T-helper 17 cell (primary cell): ENCODE data around the gene PPP5C. TPM values are rescaled to one million over a fixed set of nuclear protein-coding genes. Genes with fewer than 3 reads are reported as not detected.
"Not testable (repeated sequence)": the region's sequence is repeated elsewhere in the genome, so short reads cannot be mapped to it uniquely, and the experiment has no call there.

Experiments
- ATAC-seq: fragments of 150-1000 bp; cut with Tn5 transposase; 2 replicates; pipeline ENCODE4 v1.10.0; 2021; ENCODE audit warnings: mild to moderate bottlenecking, moderate library complexity
- DNase-seq, 3 donors: peaks; one replicate each; pipeline versions ENCODE4 v3.0.0 to v3.0.0-alpha.2; 2020 to 2021
- H3K9me3 ChIP-seq: one replicate; pipeline ENCODE4 v1.7.0; 2013; ENCODE audit warnings: low read length, mild to moderate bottlenecking; ENCODE audit not compliant: control insufficient read depth, poor library complexity, severe bottlenecking
- H3K27ac Mint-ChIP-seq: one replicate; pipeline ENCODE4 v1.8.0; 2022; ENCODE audit warnings: mild to moderate bottlenecking, moderate library complexity, mixed read lengths
- H3K27me3 Mint-ChIP-seq: one replicate; pipeline ENCODE4 v1.8.0; 2022; ENCODE audit warnings: mixed read lengths
- H3K36me3 Mint-ChIP-seq: one replicate; pipeline ENCODE4 v1.8.0; 2022; ENCODE audit warnings: low read depth, mixed read lengths
- H3K4me1 Mint-ChIP-seq: one replicate; pipeline ENCODE4 v1.8.0; 2022; ENCODE audit warnings: mild to moderate bottlenecking, mixed read lengths
- H3K4me3 Mint-ChIP-seq: one replicate; pipeline ENCODE4 v1.8.0; 2022; ENCODE audit warnings: mild to moderate bottlenecking, moderate library complexity, mixed read lengths
- total RNA-seq, 4 donors: library from RNA in 2 of 4; stranded (reverse) in 2 of 4; gene quantifications; one replicate each; pipeline ENCODE4 v1.2.3 and lab custom pipeline; 2022 to 2026

PPP5C gene
- total RNA-seq, 2 donors from 2014 or later, result 34.8 to 42.8 TPM

- H3K36me3 Mint-ChIP-seq, result peaks cover 19% of the 10 kb centered on the region
- H3K9me3 ChIP-seq, result no peaks in the 10 kb centered on the region
- no peak for DNase-seq
- H3K4me3 Mint-ChIP-seq, result peak overlapping the region; percentile 21
- no peaks in the 10 kb centered on the region for H3K4me1 Mint-ChIP-seq
- no peak for ATAC-seq
- no peaks in the 10 kb centered on the region for H3K27me3 Mint-ChIP-seq
- H3K27ac Mint-ChIP-seq, result no peak overlapping the region
Observed at GRCh38 chr19:46386996-46387712, 40.3 kb downstream of the PPP5C start.

DNA sequence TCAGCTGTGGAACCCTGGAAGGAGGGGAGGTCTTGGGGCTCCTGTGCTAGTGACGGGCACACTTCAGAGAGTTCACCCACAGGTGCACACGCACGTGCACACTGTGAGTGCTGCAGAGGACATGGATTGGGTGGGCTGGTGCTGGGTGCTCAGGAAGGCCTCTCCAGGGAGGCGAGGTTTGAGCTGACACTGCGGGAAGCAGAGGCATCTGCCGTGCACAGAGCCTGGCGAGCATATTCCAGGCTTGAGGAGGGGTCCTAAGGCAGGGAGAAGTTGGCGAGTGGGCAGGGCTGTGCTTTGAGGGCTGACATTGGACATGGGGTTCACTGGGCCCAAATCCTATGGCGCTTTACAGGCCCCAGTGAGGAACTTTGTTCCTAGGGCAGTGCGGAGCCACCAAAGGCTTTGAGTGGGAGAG is 40.8 kb downstream of the PPP5C start:
- no peaks in the 10 kb centered on the region for H3K27me3 Mint-ChIP-seq
- DNase-seq (no peak), ATAC-seq (no peak)
- peak overlapping the region; percentile 21 for H3K4me3 Mint-ChIP-seq
- H3K9me3 ChIP-seq, result no peaks in the 10 kb centered on the region
- H3K4me1 Mint-ChIP-seq, result peaks cover 3% of the 10 kb centered on the region
- H3K27ac Mint-ChIP-seq, result no peak overlapping the region
- peaks cover 16% of the 10 kb centered on the region for H3K36me3 Mint-ChIP-seq

- no peaks in the 10 kb centered on the region for H3K9me3 ChIP-seq
- no peak for DNase-seq
- Mint-ChIP-seq H3K27ac (no peak overlapping the region), H3K4me1 (peaks cover 4% of the 10 kb centered on the region), H3K36me3 (peaks cover 13% of the 10 kb centered on the region), H3K27me3 (no peaks in the 10 kb centered on the region), H3K4me3 (no peak overlapping the region)
- ATAC-seq, result no peak
Observed at GRCh38 chr19:46388311-46389095, 41.6 kb downstream of the PPP5C start.

- peaks cover 13% of the 10 kb centered on the region for H3K36me3 Mint-ChIP-seq
- no peaks in the 10 kb centered on the region for H3K9me3 ChIP-seq
- H3K27me3 Mint-ChIP-seq, result no peaks in the 10 kb centered on the region
- H3K4me1 Mint-ChIP-seq, result peaks cover 4% of the 10 kb centered on the region
- H3K27ac Mint-ChIP-seq, result no peak overlapping the region
- no peak for DNase-seq
- no peak for ATAC-seq
- H3K4me3 Mint-ChIP-seq, result no peak overlapping the region
Observed at GRCh38 chr19:46390121-46390858, 43.4 kb downstream of the PPP5C start.

- H3K4me3 Mint-ChIP-seq, result no peak overlapping the region
Observed at GRCh38 chr19:46390866-46391265, 44.0 kb downstream of the PPP5C start.

GRCh38 chr19:46391296-46392251 is 44.7 kb downstream of the PPP5C start:
- Mint-ChIP-seq H3K4me3 (no peak overlapping the region), H3K36me3 (peaks cover 13% of the 10 kb centered on the region), H3K4me1 (peaks cover 4% of the 10 kb centered on the region), H3K27me3 (no peaks in the 10 kb centered on the region), H3K27ac (no peak overlapping the region)
- no peaks in the 10 kb centered on the region for H3K9me3 ChIP-seq
- DNase-seq (no peak), ATAC-seq (no peak)

More at GRCh38 chr19:46390866-46391265, 44.0 kb downstream of the PPP5C start:
- Mint-ChIP-seq H3K27me3 (no peaks in the 10 kb centered on the region), H3K36me3 (peaks cover 13% of the 10 kb centered on the region), H3K4me1 (peaks cover 4% of the 10 kb centered on the region), H3K27ac (no peak overlapping the region)
- DNase-seq (no peak), ATAC-seq (no peak)
- H3K9me3 ChIP-seq, result no peaks in the 10 kb centered on the region

GRCh38 chr19:46392252-46392801 is 45.4 kb downstream of the PPP5C start:
- peaks cover 4% of the 10 kb centered on the region for H3K4me1 Mint-ChIP-seq
- peaks cover 13% of the 10 kb centered on the region for H3K36me3 Mint-ChIP-seq
- no peaks in the 10 kb centered on the region for H3K9me3 ChIP-seq
- no peaks in the 10 kb centered on the region for H3K27me3 Mint-ChIP-seq
- ATAC-seq, result no peak
- H3K4me3 Mint-ChIP-seq, result no peak overlapping the region
- DNase-seq, result no peak
- H3K27ac Mint-ChIP-seq, result peak overlapping the region; percentile 11

- no peak for ATAC-seq
- no peak for DNase-seq
- peaks cover 4% of the 10 kb centered on the region for H3K4me1 Mint-ChIP-seq
- peaks cover 10% of the 10 kb centered on the region for H3K36me3 Mint-ChIP-seq
- H3K27me3 Mint-ChIP-seq, result no peaks in the 10 kb centered on the region
- no peak overlapping the region for H3K4me3 Mint-ChIP-seq
- no peaks in the 10 kb centered on the region for H3K9me3 ChIP-seq
- H3K27ac Mint-ChIP-seq, result peak overlapping the region; percentile 11
Observed at GRCh38 chr19:46392837-46393236, 46.0 kb downstream of the PPP5C start.

DNA sequence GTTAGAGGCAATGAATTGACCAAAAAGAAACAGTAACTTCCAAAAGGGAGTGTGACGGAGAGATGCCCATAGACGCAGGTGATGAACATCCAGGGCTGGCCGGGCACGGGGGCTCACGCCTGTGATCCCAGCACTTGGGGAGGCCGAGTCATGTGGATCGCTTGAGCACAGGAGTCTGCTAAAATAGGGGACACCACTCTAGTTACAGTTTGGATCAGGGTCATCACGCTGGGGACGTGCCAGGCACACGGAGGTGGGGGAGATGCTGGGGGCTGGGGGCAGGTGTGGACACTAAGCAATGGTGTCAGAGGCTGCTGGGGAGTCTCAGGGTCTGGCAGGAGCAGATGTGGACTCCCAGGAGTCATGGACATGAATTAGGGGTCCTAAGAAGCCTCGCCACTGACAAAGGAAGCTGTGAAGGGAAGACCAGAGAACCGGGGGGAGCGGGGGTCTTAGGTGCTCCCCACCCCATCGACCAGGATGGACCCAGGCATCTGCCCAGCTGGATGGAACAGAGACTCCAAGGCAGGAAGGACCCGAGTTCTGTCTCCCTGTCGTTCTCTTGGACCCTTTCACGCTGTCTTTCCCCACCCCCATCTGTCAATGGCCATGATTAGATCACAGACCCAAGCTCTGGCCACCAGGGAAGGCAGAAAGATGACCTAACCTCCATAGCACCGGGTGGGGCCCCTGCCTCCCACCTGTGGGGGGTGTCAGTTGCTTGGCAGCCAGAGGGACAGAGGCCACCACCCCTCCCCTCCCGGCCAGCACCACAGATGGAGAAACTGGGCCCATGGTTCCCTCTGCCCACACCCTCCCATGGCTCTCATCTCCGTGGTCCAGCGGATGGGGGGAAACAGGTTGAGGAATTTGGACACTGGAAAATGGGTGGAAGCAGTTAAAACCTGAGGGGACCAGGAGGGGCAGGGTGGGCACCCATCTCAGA is 46.8 kb downstream of the PPP5C start:
- H3K4me1 Mint-ChIP-seq, result peaks cover 4% of the 10 kb centered on the region
- H3K27ac Mint-ChIP-seq, result peak overlapping the region; percentile 34
- H3K36me3 Mint-ChIP-seq, result peaks cover 10% of the 10 kb centered on the region
- no peak for ATAC-seq
- H3K4me3 Mint-ChIP-seq, result no peak overlapping the region
- DNase-seq, result no peak
- H3K27me3 Mint-ChIP-seq, result no peaks in the 10 kb centered on the region
- H3K9me3 ChIP-seq, result no peaks in the 10 kb centered on the region

DNA sequence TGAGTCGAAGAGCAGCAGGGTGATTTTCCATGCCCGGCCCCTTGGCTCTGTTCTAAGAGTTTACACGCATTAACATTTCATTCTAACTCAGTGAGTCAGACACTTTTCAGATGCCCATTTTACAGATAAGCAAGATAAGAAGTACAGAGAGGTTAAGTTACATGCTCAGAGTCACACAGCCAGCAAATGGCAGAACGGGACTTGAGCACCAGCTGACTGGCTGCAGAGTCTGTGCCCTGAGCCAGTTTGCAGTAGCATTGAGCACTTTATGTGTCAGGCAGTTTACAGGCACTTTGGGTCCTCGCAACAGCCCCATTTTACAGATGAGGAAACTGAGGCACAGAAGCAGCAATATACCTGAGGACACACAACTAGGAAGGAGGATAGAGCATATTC is 47.5 kb downstream of the PPP5C start:
- Mint-ChIP-seq H3K36me3 (peaks cover 8% of the 10 kb centered on the region), H3K27ac (peak overlapping the region; percentile 34), H3K4me3 (no peak overlapping the region), H3K27me3 (no peaks in the 10 kb centered on the region), H3K4me1 (peaks cover 4% of the 10 kb centered on the region)
- ATAC-seq (no peak), DNase-seq (no peak)
- H3K9me3 ChIP-seq, result no peaks in the 10 kb centered on the region

DNA sequence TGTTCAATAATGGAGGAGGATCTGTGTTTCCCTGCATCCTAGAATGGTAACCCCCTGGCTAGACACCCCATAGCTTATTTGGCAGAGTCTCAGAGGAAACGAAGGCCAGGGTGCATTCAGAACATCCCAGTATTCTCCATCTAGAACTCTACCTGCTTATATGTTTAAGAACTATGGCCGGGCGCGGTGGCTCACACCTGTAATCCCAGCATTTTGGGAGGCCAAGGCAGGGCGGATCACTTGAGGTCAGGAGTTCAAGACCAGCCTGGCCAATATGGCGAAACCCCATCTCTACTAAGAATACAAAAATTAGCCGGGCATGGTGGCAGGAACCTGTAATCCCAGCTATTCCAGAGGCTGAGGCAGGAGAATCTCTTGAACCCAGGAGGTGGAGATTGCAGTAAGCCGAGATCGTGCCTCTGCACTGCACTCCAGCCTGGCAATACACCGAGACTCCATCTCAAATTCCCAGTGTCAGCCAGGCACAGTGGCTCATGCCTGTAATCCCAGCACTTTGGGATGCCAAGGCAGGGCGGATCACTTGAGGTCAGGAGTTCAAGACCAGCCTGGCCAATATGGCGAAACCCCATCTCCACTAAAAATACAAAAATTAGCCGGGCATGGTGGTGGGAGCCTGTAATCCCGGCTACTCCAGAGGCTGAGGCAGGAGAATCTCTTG is 51.1 kb downstream of the PPP5C start:
- not testable (repeated sequence) for H3K36me3 Mint-ChIP-seq, H3K4me3 Mint-ChIP-seq

More for the DNA sequence above, 51.1 kb downstream of the PPP5C start:
- H3K27ac Mint-ChIP-seq, DNase-seq, ATAC-seq, H3K9me3 ChIP-seq, H3K4me1 Mint-ChIP-seq: not testable (repeated sequence)
- peaks cover 10% of the 10 kb centered on the region for H3K27me3 Mint-ChIP-seq
